Heart left ventricle (tissue), 16 donors: ENCODE results near the gene ARSB. TPM values are rescaled to one million over a fixed set of nuclear protein-coding genes. Genes with fewer than 3 reads are reported as not detected.
A peak's percentile ranks its signal among the peaks of the same experiment; 100 is the strongest.

Experiments
- ATAC-seq, 4 donors: fragments of 200-7000 bp; cut with Tn5 transposase; one replicate each; pipeline ENCODE4 v1.9.1; 2020 to 2022; ENCODE audit warnings: moderate library complexity in 4 of 4, mild to moderate bottlenecking in 3 of 4, moderate number of reproducible peaks in 1 of 4
- DNase-seq, 5 donors: peaks; one replicate each; pipeline ENCODE4 v3.0.0-alpha.2; 2020
- H3K27ac ChIP-seq, 12 donors: fragments of 200-600 bp; sonication (generic) in 4 of 12; one replicate each; pipeline versions ENCODE4 v1.5.0 to v1.8.0; 2016 to 2022; ENCODE audit warnings: mild to moderate bottlenecking in 2 of 12
- H3K27me3 ChIP-seq, 9 donors: fragments of 200-600 bp; sonication (generic) in 2 of 9; one replicate each; pipeline versions ENCODE4 v1.5.1 to v1.8.0; 2016 to 2022; ENCODE audit warnings: mild to moderate bottlenecking in 3 of 9
- H3K36me3 ChIP-seq, 9 donors: fragments of 200-600 bp; sonication (generic) in 2 of 9; one replicate each; pipeline versions ENCODE4 v1.5.0 to v1.8.0; 2018 to 2022; ENCODE audit warnings: mild to moderate bottlenecking in 2 of 9
- H3K4me1 ChIP-seq, 12 donors: fragments of 200-600 bp; sonication (generic) in 4 of 12; one replicate each; pipeline versions ENCODE4 v1.5.0 to v1.8.0; 2016 to 2022; ENCODE audit warnings: mild to moderate bottlenecking in 3 of 12
- H3K4me3 ChIP-seq, 12 donors: fragments of 200-600 bp; sonication (generic) in 4 of 12; one replicate each; pipeline versions ENCODE4 v1.5.0 to v1.8.0; 2017 to 2022; ENCODE audit warnings: mild to moderate bottlenecking in 9 of 12, moderate library complexity in 4 of 12
- H3K9me3 ChIP-seq, 12 donors: fragments of 200-600 bp; sonication (generic) in 4 of 12; one replicate each; pipeline versions ENCODE4 v1.5.0 to v1.8.0; 2016 to 2022; ENCODE audit warnings: mild to moderate bottlenecking in 1 of 12
- CTCF ChIP-seq, 12 donors: fragments of 200-600 bp; sonication (generic) in 4 of 12; IDR thresholded peaks; one replicate each; pipeline versions ENCODE4 v1.5.0 to v1.8.0; 2018 to 2022; ENCODE audit warnings: antibody characterized with exemption in 12 of 12, mild to moderate bottlenecking in 5 of 12
- POLR2A ChIP-seq, 2 donors: fragments of 450-650 bp; IDR thresholded peaks; one replicate each; pipeline ENCODE4 v1.6.1; 2017; ENCODE audit warnings: antibody characterized with exemption in 2 of 2, mild to moderate bottlenecking in 2 of 2, moderate library complexity in 2 of 2
- WGBS, 4 donors: extraction: QIAGEN DNeasy Blood & Tissue Kit in 2 of 4; methylation state at CpG; one replicate each; pipeline versions ENCODE4 v1.1.5 to v1.1.7; 2013 to 2018; 5-methylcytosine and 5-hydroxymethylcytosine counted together
- intact Hi-C, 10 donors: fragments of 100-400 bp; cut with DNase I; formaldehyde crosslinking; loops; one replicate each; pipeline versions ENCODE4 v1.11.1 to v1.14.2; 2022
- polyA plus RNA-seq, 2 donors: library from polyadenylated mRNA; stranded (reverse); fragments of 200-250 nt; gene quantifications; one replicate each; pipeline ENCODE4 v1.2.3, GENCODE V29; 2013
- total RNA-seq, 9 donors: library from RNA; depleted of rRNA in 2 of 9; stranded (reverse); fragments of >200 nt in 2 of 9; fragmentation: NEBNext Ultra II Directional in 3 of 9; extraction: Animal tissue kit (Norgen Biotek cat#: 25700) in 3 of 9; gene quantifications; one replicate each; pipeline versions ENCODE4 v1.1.0 to v1.2.4, GENCODE V29; 2016 to 2023
- donor health status: ischemic (EF 13 %, LVEDD 7.1; RV severe dilation, severe dysfunction).
- donor health status: healthy with polysubstance abuse.
- donor health status: DM: no; HTN: yes; CAD: no.
- donor health status: DM: no; HTN: no; CAD: no.
- donor health status: ischemic (EF 25% LVEDD 6.9; RV normal size, moderate dysfunction).
- donor health status: ischemic (EF 25% LVEDD 5.7; RV mildly dilated, moderate dysfunction).
- donor health status: healthy.
- donor health status: DM: yes; HTN: yes; CAD: no.
- donor health status: ischemic (EF 35%, LVEDD 5.7; RV mildly dilated, moderate dysfunction).
- donor health status: nonischemic (EF 11% LVEDD 7.7; RV severe dilation, severe dysfunction).
- donor health status: DM: yes; HTN: yes; CAD: no.
- donor health status: PGD.
- donor health status: ischemic (EF 29% LVEDD 5.4; RV normal size, mild dysfunction).
- donor health status: nonischemic (EF 23%, LVEDD 6.1; RV moderate dilation, normal function).

Gene ARSB
- total and polyA plus RNA-seq, 11 donors = 2.2 to 25.8 (median 14.4) TPM

- Histone ChIP-seq H3K9me3 (no peaks in the 10 kb centered on the region), H3K27ac (no peak overlapping the region), H3K4me1 (peaks cover 0 to 5% (median 0%) of the 10 kb centered on the region in 12 donors), H3K27me3 (no peaks in the 10 kb centered on the region), H3K36me3 (no peaks in the 10 kb centered on the region), H3K4me3 (no peak overlapping the region)
- no peak for DNase-seq
- TF ChIP-seq POLR2A (IDR thresholded peaks at IDR 0.05) (no peak), CTCF (IDR thresholded peaks at IDR 0.05) (no peak)
- intact Hi-C loops = no loop called here
- no peak for ATAC-seq
- WGBS, 4 donors = 95 to 98% (median 97%) methylated on average over 8 of the region's 8 CpGs
Observed at GRCh38 chr5:78922879-78923621, 62.1 kb downstream of the ARSB start.

GRCh38 chr5:78920604-78921003, 64.5 kb downstream of the ARSB start:
- no peaks in the 10 kb centered on the region for H3K9me3 ChIP-seq
- peaks cover 0 to 5% (median 0%) of the 10 kb centered on the region in 12 donors for H3K4me1 ChIP-seq
- DNase-seq (peak in 1 of 5 donors; percentile 39), ATAC-seq (peak in 3 of 4 donors; percentile 60 to 77 (median 74))
- no peaks in the 10 kb centered on the region for H3K27me3 ChIP-seq
- H3K4me3 ChIP-seq = no peak overlapping the region
- no peaks in the 10 kb centered on the region for H3K36me3 ChIP-seq
- no peak overlapping the region for H3K27ac ChIP-seq
- 63 to 80% (median 74%) methylated on average over 2 of the region's 2 CpGs for WGBS, 4 donors
- TF ChIP-seq POLR2A (IDR thresholded peaks at IDR 0.05) (no peak), CTCF (IDR thresholded peaks at IDR 0.05) (peak; percentile 4 to 62 (median 30))
- intact Hi-C loops = no loop called here

GRCh38 chr5:78919796-78920195, 65.3 kb downstream of the ARSB start:
- ATAC-seq = no peak
- no peak overlapping the region for H3K4me3 ChIP-seq
- no peak for TF ChIP-seq CTCF (IDR thresholded peaks at IDR 0.05)
- no peaks in the 10 kb centered on the region for H3K36me3 ChIP-seq
- H3K4me1 ChIP-seq = peaks cover 0 to 5% (median 0%) of the 10 kb centered on the region in 12 donors
- DNase-seq = no peak
- H3K27me3 ChIP-seq = no peaks in the 10 kb centered on the region
- intact Hi-C loops = no loop called here
- H3K27ac ChIP-seq = no peak overlapping the region
- WGBS, 4 donors = 94 to 100% (median 98%) methylated on average over 1 of the region's 1 CpG
- no peaks in the 10 kb centered on the region for H3K9me3 ChIP-seq

- intact Hi-C loops = no loop called here
- no peak for ATAC-seq
- TF ChIP-seq CTCF (IDR thresholded peaks at IDR 0.05) = no peak
- TF ChIP-seq POLR2A (IDR thresholded peaks at IDR 0.05) = no peak
Observed at GRCh38 chr5:78916044-78916443, 69.1 kb downstream of the ARSB start.

More at GRCh38 chr5:78916044-78916443, 69.1 kb downstream of the ARSB start:
- H3K27me3 ChIP-seq = no peaks in the 10 kb centered on the region
- no peaks in the 10 kb centered on the region for H3K36me3 ChIP-seq
- H3K4me1 ChIP-seq = peaks cover 0 to 12% (median 4%) of the 10 kb centered on the region in 12 donors
- no peak overlapping the region for H3K4me3 ChIP-seq
- WGBS, 4 donors = 75 to 77% (median 76%) methylated on average over 5 of the region's 5 CpGs
- H3K9me3 ChIP-seq = no peaks in the 10 kb centered on the region
- no peak overlapping the region for H3K27ac ChIP-seq
- DNase-seq = no peak
